ENCODE measurements around the gene TMEM252. TPM values are rescaled to one million over a fixed set of nuclear protein-coding genes. Genes with fewer than 3 reads are reported as not detected.
A peak's percentile ranks its signal among the peaks of the same experiment; 100 is the strongest.

Gene TMEM252
- total RNA-seq, 2 donors from 2014 or later: not detected

GRCh38 chr9:68577774-68578591, 37.3 kb upstream of the TMEM252 start:
- ATAC-seq (ENCODE audit: insufficient number of reproducible peaks, low FRiP score, low read depth) (no peak), DNase-seq (ENCODE audit: low spot score) (no peak)
- Histone ChIP-seq H3K4me3 (no peak overlapping the region), H3K4me1 (ENCODE audit: control insufficient read depth in 1 of 2, low read depth in 2 of 2) (no peaks in the 10 kb centered on the region), H3K36me3 (no peaks in the 10 kb centered on the region), H3K27ac (no peak overlapping the region), H3K27me3 (replicated peaks; ENCODE audit: insufficient read depth) (no peaks in the 10 kb centered on the region), H3K9me3 (no peaks in the 10 kb centered on the region)
- TF ChIP-seq CTCF (IDR thresholded peaks at IDR 0.05): no peak

DNA sequence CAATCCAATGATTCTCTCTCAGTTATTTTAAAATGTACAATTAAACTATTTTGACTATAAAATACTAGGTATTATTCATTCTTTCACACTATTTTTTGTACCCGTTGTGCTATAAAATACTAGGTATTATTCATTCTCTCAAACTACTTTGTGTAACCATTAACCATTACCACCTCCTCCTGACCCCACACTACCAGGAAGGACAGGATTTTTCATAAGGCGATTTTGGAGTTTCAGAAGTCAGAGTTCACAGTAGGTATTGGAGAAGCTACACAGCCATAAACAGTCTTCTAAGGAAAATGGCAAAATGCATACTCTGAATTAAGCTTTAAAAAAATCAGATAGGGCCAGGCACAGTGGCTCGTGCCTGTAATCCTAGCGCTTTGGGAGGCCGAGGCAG, 35.1 kb upstream of the TMEM252 start:
- Histone ChIP-seq H3K4me1 (ENCODE audit: control insufficient read depth in 1 of 2, low read depth in 2 of 2) (no peaks in the 10 kb centered on the region), H3K9me3 (no peaks in the 10 kb centered on the region), H3K27me3 (replicated peaks; ENCODE audit: insufficient read depth) (no peaks in the 10 kb centered on the region), H3K27ac (no peak overlapping the region), H3K4me3 (no peak overlapping the region), H3K36me3 (no peaks in the 10 kb centered on the region)
- TF ChIP-seq CTCF (IDR thresholded peaks at IDR 0.05): no peak
- no peak for ATAC-seq (ENCODE audit: insufficient number of reproducible peaks, low FRiP score, low read depth)
- DNase-seq (ENCODE audit: low spot score): no peak

GRCh38 chr9:68574150-68574549, 33.5 kb upstream of the TMEM252 start:
- DNase-seq (ENCODE audit: low spot score) (no peak), ATAC-seq (ENCODE audit: insufficient number of reproducible peaks, low FRiP score, low read depth) (no peak)
- Histone ChIP-seq H3K27me3 (replicated peaks; ENCODE audit: insufficient read depth) (no peaks in the 10 kb centered on the region), H3K36me3 (no peaks in the 10 kb centered on the region), H3K4me3 (no peak overlapping the region), H3K27ac (no peak overlapping the region), H3K4me1 (ENCODE audit: control insufficient read depth in 1 of 2, low read depth in 2 of 2) (no peaks in the 10 kb centered on the region), H3K9me3 (no peaks in the 10 kb centered on the region)
- peak; percentile 16 for TF ChIP-seq CTCF (IDR thresholded peaks at IDR 0.05)

GRCh38 chr9:68567565-68567964, 26.9 kb upstream of the TMEM252 start:
- Histone ChIP-seq H3K27ac (peak overlapping the region in 1 of 2 donors; percentile 11), H3K27me3 (replicated peaks; ENCODE audit: insufficient read depth) (no peaks in the 10 kb centered on the region), H3K9me3 (no peaks in the 10 kb centered on the region), H3K4me1 (ENCODE audit: control insufficient read depth in 1 of 2, low read depth in 2 of 2) (peaks cover 5 to 7% of the 10 kb centered on the region in 2 donors), H3K36me3 (no peaks in the 10 kb centered on the region), H3K4me3 (no peak overlapping the region)
- no peak for ATAC-seq (ENCODE audit: insufficient number of reproducible peaks, low FRiP score, low read depth)
- no peak for TF ChIP-seq CTCF (IDR thresholded peaks at IDR 0.05)
- no peak for DNase-seq (ENCODE audit: low spot score)

DNA sequence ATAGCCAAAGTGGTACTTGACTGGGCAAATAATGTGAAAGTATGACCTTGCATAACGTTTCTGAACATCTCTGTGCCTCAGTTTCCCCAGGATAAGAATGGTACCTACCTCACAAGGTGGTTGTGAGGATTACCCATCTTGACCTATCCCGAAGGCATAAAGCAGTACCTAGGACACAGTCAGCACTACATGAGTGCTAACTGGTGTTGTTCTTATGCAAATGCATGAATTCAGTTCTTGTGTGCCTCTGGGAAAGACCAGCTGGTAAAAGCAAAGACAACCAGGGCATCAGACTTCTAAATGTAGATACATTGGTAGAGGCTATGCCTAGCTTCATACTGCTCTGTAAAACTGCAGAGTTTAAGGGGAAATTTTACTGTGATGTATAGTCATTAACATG, 21.8 kb upstream of the TMEM252 start:
- no peaks in the 10 kb centered on the region for H3K27me3 ChIP-seq (replicated peaks; ENCODE audit: insufficient read depth)
- H3K4me1 ChIP-seq (ENCODE audit: control insufficient read depth in 1 of 2, low read depth in 2 of 2): peaks cover 1 to 10% of the 10 kb centered on the region in 2 donors
- H3K36me3 ChIP-seq: no peaks in the 10 kb centered on the region
- H3K9me3 ChIP-seq: no peaks in the 10 kb centered on the region
- H3K4me3 ChIP-seq: no peak overlapping the region
- ATAC-seq (ENCODE audit: insufficient number of reproducible peaks, low FRiP score, low read depth): no peak
- no peak overlapping the region for H3K27ac ChIP-seq
- TF ChIP-seq CTCF (IDR thresholded peaks at IDR 0.05): no peak
- DNase-seq (ENCODE audit: low spot score): no peak

All from thoracic aorta (tissue), 2 donors.